HG03469 (cell line): ENCODE results near the gene RAI1.
A peak's percentile ranks its signal among the peaks of the same experiment; 100 is the strongest.

ENCODE experiments used
- ATAC-seq: cut with Tn5 transposase; IDR thresholded peaks from one replicate; pipeline ENCODE4 v1.9.1; 2021; ENCODE audit warnings: mild to moderate bottlenecking, moderate library complexity, moderate number of reproducible peaks; ENCODE audit not compliant: unreplicated experiment

The RAI1 gene

GRCh38 chr17:17812211-17813054, 131.2 kb downstream of the RAI1 start:
- no peak for ATAC-seq

GRCh38 chr17:17813055-17813724, 131.9 kb downstream of the RAI1 start:
- no peak for ATAC-seq

GRCh38 chr17:17813725-17814095, 132.5 kb downstream of the RAI1 start:
- ATAC-seq = no peak

- no peak for ATAC-seq
These were observed 133.2 kb downstream of the RAI1 start for GRCh38 chr17:17814162-17815061.

- ATAC-seq = no peak
These were observed 133.8 kb downstream of the RAI1 start for GRCh38 chr17:17815062-17815406.

- no peak for ATAC-seq
These were observed 134.4 kb downstream of the RAI1 start for GRCh38 chr17:17815436-17816200.

GRCh38 chr17:17816240-17816814, 135.1 kb downstream of the RAI1 start:
- ATAC-seq = no peak

- no peak for ATAC-seq
These were observed 135.7 kb downstream of the RAI1 start for GRCh38 chr17:17816831-17817551.

- ATAC-seq = no peak
These were observed 136.3 kb downstream of the RAI1 start for GRCh38 chr17:17817552-17817947.

GRCh38 chr17:17818088-17818526, 136.8 kb downstream of the RAI1 start:
- no peak for ATAC-seq

GRCh38 chr17:17819111-17819510, 137.9 kb downstream of the RAI1 start:
- ATAC-seq = no peak

- ATAC-seq = no peak
These were observed 138.3 kb downstream of the RAI1 start for GRCh38 chr17:17819561-17819995.

GRCh38 chr17:17820046-17820445, 138.8 kb downstream of the RAI1 start:
- ATAC-seq = no peak

GRCh38 chr17:17820463-17821158, 139.4 kb downstream of the RAI1 start:
- ATAC-seq = no peak

GRCh38 chr17:17822189-17822588, 140.9 kb downstream of the RAI1 start:
- ATAC-seq = no peak

GRCh38 chr17:17822616-17823015, 141.4 kb downstream of the RAI1 start:
- ATAC-seq = no peak

GRCh38 chr17:17823433-17824118, 142.3 kb downstream of the RAI1 start:
- ATAC-seq = peak; percentile 35

GRCh38 chr17:17824119-17824782, 143.0 kb downstream of the RAI1 start:
- ATAC-seq = peak; percentile 3
